ENCODE data around the gene NECAB2.

DNA sequence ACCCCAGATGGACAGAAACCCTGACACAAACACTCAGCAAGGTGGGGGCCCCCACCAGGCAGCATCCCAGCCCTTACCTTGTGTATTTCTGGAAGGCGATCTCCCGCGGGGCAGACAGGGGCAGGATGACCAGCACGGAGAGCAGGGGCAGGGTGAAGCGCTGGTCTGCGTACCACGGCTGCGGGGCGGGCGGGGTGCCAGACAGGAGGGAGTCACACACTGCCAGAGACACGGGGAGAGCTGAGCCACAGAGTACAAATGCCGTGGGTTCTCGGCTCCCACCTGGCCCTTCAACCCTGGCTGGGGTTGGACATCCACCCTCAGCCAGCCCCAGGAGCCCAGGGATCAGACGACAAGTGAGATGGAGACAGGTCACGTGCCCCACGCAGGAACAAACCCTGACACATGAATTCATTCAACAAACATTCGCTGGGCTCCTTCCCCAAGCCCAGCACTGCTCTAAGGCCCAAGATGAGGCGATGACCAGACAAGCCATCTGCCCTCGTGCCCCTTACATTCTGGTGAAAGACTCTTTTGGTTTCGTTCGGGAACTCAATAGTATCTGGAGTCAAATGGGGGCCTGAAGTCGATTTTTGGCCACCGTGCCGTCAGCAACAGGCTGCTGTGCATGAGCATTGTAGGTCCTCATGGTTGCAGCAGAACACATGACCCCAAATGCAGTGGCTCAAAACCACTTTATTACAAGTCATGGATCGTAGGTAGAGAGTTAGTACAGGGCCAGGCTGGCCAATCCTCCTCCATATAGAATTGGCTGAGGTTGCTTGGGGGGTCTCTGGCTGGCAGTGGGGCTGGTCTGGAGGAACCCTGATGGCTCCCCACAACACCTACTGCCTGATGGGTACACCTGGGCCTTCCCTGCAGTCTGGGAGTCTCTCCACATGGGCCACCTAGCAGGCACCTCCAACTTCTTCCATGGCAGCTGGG lies 65.5 kb downstream of the NECAB2 start:
- TF ChIP-seq CTCF (IDR thresholded peaks at IDR 0.05; ENCODE audit: poor library complexity, severe bottlenecking) (no peak), EP300 (conservative IDR thresholded peaks at IDR 0.05; ENCODE audit: poor library complexity, severe bottlenecking) (no peak), EZH2 (IDR thresholded peaks at IDR 0.05; ENCODE audit: borderline replicate concordance, insufficient read depth, low read length, poor library complexity, severe bottlenecking) (no peak), POLR2AphosphoS5 (IDR thresholded peaks at IDR 0.05) (no peak), MXI1 (conservative IDR thresholded peaks at IDR 0.05; ENCODE audit: poor library complexity, severe bottlenecking) (no peak), RAD21 (conservative IDR thresholded peaks at IDR 0.05) (no peak), TAF1 (IDR thresholded peaks at IDR 0.05; ENCODE audit: low read depth) (no peak), SMC3 (conservative IDR thresholded peaks at IDR 0.05; ENCODE audit: poor library complexity) (no peak)
- TF ChIP-seq, protein P1, sequence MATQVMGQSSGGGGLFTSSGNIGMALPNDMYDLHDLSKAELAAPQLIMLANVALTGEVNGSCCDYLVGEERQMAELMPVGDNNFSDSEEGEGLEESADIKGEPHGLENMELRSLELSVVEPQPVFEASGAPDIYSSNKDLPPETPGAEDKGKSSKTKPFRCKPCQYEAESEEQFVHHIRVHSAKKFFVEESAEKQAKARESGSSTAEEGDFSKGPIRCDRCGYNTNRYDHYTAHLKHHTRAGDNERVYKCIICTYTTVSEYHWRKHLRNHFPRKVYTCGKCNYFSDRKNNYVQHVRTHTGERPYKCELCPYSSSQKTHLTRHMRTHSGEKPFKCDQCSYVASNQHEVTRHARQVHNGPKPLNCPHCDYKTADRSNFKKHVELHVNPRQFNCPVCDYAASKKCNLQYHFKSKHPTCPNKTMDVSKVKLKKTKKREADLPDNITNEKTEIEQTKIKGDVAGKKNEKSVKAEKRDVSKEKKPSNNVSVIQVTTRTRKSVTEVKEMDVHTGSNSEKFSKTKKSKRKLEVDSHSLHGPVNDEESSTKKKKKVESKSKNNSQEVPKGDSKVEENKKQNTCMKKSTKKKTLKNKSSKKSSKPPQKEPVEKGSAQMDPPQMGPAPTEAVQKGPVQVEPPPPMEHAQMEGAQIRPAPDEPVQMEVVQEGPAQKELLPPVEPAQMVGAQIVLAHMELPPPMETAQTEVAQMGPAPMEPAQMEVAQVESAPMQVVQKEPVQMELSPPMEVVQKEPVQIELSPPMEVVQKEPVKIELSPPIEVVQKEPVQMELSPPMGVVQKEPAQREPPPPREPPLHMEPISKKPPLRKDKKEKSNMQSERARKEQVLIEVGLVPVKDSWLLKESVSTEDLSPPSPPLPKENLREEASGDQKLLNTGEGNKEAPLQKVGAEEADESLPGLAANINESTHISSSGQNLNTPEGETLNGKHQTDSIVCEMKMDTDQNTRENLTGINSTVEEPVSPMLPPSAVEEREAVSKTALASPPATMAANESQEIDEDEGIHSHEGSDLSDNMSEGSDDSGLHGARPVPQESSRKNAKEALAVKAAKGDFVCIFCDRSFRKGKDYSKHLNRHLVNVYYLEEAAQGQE (IDR thresholded peaks at IDR 0.05; ENCODE audit: borderline replicate concordance), result no peak

Measured in neural cell (in vitro differentiated cells).